SU-DHL-6 (cell line): ENCODE results near the gene GRID1.

Source experiments
- EZH2phosphoT487 ChIP-seq: fragments of 200-600 bp; sonication (generic), shearing (Covaris generic); conservative IDR thresholded peaks from 2 replicates; pipeline ENCODE4 v1.6.1; 2018; ENCODE audit warnings: mild to moderate bottlenecking, antibody characterized with exemption, low read length, moderate library complexity, mixed read lengths
- TF ChIP-seq, protein P1 (sequence below): fragments of 200-600 bp; sonication (generic); IDR thresholded peaks from one replicate; pipeline ENCODE4 v1.5.1; 2017; ENCODE audit warnings: antibody characterized with exemption, mild to moderate bottlenecking, low read length, moderate library complexity; ENCODE audit not compliant: insufficient read depth, poor library complexity, severe bottlenecking

DNA sequence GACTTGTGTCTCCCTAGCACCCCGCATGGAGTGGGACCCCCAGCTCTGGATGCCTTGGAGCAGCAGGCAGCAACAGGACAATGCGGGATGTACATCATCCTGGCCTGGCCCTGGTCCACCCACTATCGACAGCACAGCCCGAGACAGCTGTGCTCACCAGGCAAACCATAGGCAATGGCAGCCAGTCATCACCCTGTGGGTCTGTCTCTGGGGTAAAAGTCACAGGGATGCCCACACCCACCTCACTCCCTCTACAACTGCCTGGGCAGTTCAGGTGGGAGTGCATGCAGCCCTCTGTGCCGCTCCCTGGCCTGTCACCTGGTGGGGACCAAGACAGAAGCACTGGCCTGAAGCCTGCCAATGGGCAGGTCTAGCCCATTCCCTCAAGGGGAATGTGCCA lies 147.8 kb downstream of the GRID1 start:
- TF ChIP-seq, protein P1, sequence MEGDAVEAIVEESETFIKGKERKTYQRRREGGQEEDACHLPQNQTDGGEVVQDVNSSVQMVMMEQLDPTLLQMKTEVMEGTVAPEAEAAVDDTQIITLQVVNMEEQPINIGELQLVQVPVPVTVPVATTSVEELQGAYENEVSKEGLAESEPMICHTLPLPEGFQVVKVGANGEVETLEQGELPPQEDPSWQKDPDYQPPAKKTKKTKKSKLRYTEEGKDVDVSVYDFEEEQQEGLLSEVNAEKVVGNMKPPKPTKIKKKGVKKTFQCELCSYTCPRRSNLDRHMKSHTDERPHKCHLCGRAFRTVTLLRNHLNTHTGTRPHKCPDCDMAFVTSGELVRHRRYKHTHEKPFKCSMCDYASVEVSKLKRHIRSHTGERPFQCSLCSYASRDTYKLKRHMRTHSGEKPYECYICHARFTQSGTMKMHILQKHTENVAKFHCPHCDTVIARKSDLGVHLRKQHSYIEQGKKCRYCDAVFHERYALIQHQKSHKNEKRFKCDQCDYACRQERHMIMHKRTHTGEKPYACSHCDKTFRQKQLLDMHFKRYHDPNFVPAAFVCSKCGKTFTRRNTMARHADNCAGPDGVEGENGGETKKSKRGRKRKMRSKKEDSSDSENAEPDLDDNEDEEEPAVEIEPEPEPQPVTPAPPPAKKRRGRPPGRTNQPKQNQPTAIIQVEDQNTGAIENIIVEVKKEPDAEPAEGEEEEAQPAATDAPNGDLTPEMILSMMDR, result no peak
- TF ChIP-seq EZH2phosphoT487, result no peak
